ENCODE data around the gene CELF4.

CELF4 gene

DNA sequence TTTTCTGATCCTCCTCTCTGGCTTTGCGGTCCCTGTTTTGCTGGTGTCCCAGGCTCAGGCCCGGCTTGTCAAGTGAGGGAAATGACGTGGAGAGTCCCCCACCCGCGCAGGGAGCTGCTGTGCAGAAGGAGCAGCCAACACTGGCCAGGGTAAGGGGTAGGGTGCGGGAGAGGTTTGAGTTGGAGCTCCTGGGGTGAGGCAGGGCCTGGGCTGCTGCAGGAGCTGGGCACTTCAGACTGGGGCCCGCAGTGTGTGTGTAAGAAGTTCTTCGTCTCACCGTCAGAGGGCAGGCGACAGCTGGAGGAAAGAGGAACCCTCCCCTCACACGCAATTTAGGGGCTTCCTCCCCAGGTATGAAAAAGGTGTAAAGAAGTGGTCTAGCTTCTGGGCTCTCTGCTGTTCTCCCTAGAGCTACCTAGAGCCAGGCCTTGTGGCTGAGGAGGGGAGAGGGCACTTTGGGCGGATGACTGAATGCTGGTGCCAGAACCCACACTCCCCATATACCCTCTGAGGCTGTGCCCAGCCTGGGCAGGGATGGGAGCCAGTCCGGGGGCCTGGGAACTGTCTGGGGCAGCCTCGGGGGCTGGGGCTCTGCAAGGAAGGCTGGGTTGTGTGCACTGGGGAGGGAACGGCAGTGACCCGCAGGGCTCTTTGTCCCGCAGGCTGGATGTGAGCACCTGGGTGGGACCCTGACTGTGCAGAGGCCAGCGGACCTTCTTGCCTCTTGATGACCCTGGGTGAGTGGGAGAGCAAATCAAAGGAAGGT, 11.8 kb downstream of the CELF4 start:
- no peaks in the 10 kb centered on the region for H4K20me1 ChIP-seq (ENCODE audit: control insufficient read depth, insufficient read depth, low read depth, low read length)
- H3K27me3 ChIP-seq (ENCODE audit: control insufficient read depth, low read length) = no peaks in the 10 kb centered on the region
- H3K4me3 ChIP-seq (ENCODE audit: low read length) = no peak overlapping the region
- H3K36me3 ChIP-seq (ENCODE audit: control insufficient read depth, low read length) = no peaks in the 10 kb centered on the region
- H3K4me2 ChIP-seq (ENCODE audit: low read length) = no peak overlapping the region
- no peak overlapping the region for H3K27ac ChIP-seq (ENCODE audit: low read depth, low read length)
- TF ChIP-seq EZH2phosphoT487 (IDR thresholded peaks at IDR 0.05; ENCODE audit: borderline replicate concordance, low read length) = no peak
- TF ChIP-seq, protein P1, sequence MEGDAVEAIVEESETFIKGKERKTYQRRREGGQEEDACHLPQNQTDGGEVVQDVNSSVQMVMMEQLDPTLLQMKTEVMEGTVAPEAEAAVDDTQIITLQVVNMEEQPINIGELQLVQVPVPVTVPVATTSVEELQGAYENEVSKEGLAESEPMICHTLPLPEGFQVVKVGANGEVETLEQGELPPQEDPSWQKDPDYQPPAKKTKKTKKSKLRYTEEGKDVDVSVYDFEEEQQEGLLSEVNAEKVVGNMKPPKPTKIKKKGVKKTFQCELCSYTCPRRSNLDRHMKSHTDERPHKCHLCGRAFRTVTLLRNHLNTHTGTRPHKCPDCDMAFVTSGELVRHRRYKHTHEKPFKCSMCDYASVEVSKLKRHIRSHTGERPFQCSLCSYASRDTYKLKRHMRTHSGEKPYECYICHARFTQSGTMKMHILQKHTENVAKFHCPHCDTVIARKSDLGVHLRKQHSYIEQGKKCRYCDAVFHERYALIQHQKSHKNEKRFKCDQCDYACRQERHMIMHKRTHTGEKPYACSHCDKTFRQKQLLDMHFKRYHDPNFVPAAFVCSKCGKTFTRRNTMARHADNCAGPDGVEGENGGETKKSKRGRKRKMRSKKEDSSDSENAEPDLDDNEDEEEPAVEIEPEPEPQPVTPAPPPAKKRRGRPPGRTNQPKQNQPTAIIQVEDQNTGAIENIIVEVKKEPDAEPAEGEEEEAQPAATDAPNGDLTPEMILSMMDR (IDR thresholded peaks at IDR 0.05; ENCODE audit: low read depth, low read length, poor library complexity, severe bottlenecking) = no peak
- no peaks in the 10 kb centered on the region for H3K9me3 ChIP-seq (ENCODE audit: control insufficient read depth, insufficient read depth, low read length)
- H3K79me2 ChIP-seq (ENCODE audit: control insufficient read depth, low read length) = no peaks in the 10 kb centered on the region
- H3F3A ChIP-seq (ENCODE audit: control insufficient read depth, insufficient read depth) = no peaks in the 10 kb centered on the region
- no peaks in the 10 kb centered on the region for H3K9me2 ChIP-seq (replicated peaks; ENCODE audit: control insufficient read depth, low read length)
- H3K4me1 ChIP-seq (ENCODE audit: control insufficient read depth, low read length) = no peaks in the 10 kb centered on the region

DNA sequence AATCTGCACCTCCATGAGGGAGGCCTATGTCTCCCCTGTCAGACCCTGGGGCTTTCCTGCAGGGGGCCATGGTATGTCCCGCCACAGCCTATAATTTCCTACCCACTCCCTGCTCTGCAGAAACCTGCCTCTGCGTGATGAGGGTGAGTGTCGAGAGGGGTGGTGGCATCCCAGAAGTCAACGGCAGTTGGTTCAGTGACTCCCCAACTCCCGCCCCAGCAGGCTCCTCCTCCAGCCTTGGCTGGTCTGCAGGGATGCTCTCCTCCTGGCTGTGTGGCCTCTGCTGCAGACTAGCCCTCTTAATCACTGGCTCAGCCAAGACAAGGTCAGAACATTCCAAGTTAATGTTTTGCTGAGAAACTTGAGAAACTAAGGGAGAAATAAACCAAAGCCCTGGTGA, 13.3 kb downstream of the CELF4 start:
- no peak overlapping the region for H3K4me3 ChIP-seq (ENCODE audit: low read length)
- H4K20me1 ChIP-seq (ENCODE audit: control insufficient read depth, insufficient read depth, low read depth, low read length) = no peaks in the 10 kb centered on the region
- no peaks in the 10 kb centered on the region for H3K27me3 ChIP-seq (ENCODE audit: control insufficient read depth, low read length)
- H3K4me1 ChIP-seq (ENCODE audit: control insufficient read depth, low read length) = no peaks in the 10 kb centered on the region
- no peaks in the 10 kb centered on the region for H3K9me3 ChIP-seq (ENCODE audit: control insufficient read depth, insufficient read depth, low read length)
- no peaks in the 10 kb centered on the region for H3K9me2 ChIP-seq (replicated peaks; ENCODE audit: control insufficient read depth, low read length)
- H3K36me3 ChIP-seq (ENCODE audit: control insufficient read depth, low read length) = no peaks in the 10 kb centered on the region
- no peaks in the 10 kb centered on the region for H3F3A ChIP-seq (ENCODE audit: control insufficient read depth, insufficient read depth)
- TF ChIP-seq EZH2phosphoT487 (IDR thresholded peaks at IDR 0.05; ENCODE audit: borderline replicate concordance, low read length) = no peak
- TF ChIP-seq, protein P1 (IDR thresholded peaks at IDR 0.05; ENCODE audit: low read depth, low read length, poor library complexity, severe bottlenecking) = no peak
- H3K79me2 ChIP-seq (ENCODE audit: control insufficient read depth, low read length) = no peaks in the 10 kb centered on the region
- H3K27ac ChIP-seq (ENCODE audit: low read depth, low read length) = no peak overlapping the region
- H3K4me2 ChIP-seq (ENCODE audit: low read length) = no peak overlapping the region

DNA sequence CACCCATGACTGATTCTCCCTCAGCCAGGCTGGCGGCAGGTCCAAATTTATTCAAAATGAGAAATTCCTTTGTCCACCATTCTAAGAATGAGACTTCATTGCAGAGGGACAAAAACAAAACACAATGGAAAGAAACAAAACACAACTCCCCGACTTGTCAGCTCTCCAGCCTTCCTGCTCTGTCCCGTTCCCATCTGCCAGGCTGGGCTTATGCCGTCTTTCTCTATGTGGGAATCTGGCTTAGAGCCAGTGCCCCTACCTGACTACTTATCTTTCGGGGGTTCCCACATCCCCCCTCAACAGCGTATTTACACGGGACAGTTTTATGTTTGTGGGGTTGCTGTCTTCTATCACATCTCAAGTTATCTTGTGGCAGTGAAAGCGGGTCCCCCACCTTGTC, 13.8 kb downstream of the CELF4 start:
- Histone ChIP-seq H3K4me3 (ENCODE audit: low read length) (no peak overlapping the region), H3K27me3 (ENCODE audit: control insufficient read depth, low read length) (no peaks in the 10 kb centered on the region), H3K4me1 (ENCODE audit: control insufficient read depth, low read length) (no peaks in the 10 kb centered on the region), H3K9me3 (ENCODE audit: control insufficient read depth, insufficient read depth, low read length) (no peaks in the 10 kb centered on the region), H3K9me2 (replicated peaks; ENCODE audit: control insufficient read depth, low read length) (no peaks in the 10 kb centered on the region), H4K20me1 (ENCODE audit: control insufficient read depth, insufficient read depth, low read depth, low read length) (no peaks in the 10 kb centered on the region), H3K27ac (ENCODE audit: low read depth, low read length) (no peak overlapping the region), H3K36me3 (ENCODE audit: control insufficient read depth, low read length) (no peaks in the 10 kb centered on the region), H3K4me2 (ENCODE audit: low read length) (no peak overlapping the region), H3F3A (ENCODE audit: control insufficient read depth, insufficient read depth) (no peaks in the 10 kb centered on the region), H3K79me2 (ENCODE audit: control insufficient read depth, low read length) (no peaks in the 10 kb centered on the region)
- TF ChIP-seq EZH2phosphoT487 (IDR thresholded peaks at IDR 0.05; ENCODE audit: borderline replicate concordance, low read length) = no peak
- TF ChIP-seq, protein P1 (IDR thresholded peaks at IDR 0.05; ENCODE audit: low read depth, low read length, poor library complexity, severe bottlenecking) = no peak
